Ovary (tissue), 9 donors: ENCODE results near the gene DROSHA. TPM values are rescaled to one million over a fixed set of nuclear protein-coding genes. Genes with fewer than 3 reads are reported as not detected.

ENCODE experiments used
- DNase-seq, 5 donors: peaks; one replicate each; pipeline ENCODE4 v3.0.0-alpha.2; 2019 to 2020
- H3K27ac ChIP-seq, 2 donors: fragments of 200-600 bp; one replicate each; pipeline versions ENCODE4 v1.5.1 to v1.8.0; 2019 to 2022
- H3K27me3 ChIP-seq: fragments of 200-600 bp; one replicate; pipeline ENCODE4 v1.8.0; 2022
- H3K36me3 ChIP-seq: fragments of 200-600 bp; sonication (generic); one replicate; pipeline ENCODE4 v1.5.1; 2019
- H3K4me1 ChIP-seq: one replicate; pipeline ENCODE4 v1.8.1; 2013; ENCODE audit warnings: mild to moderate bottlenecking, moderate library complexity; ENCODE audit not compliant: insufficient read depth
- H3K4me3 ChIP-seq: fragments of 200-600 bp; sonication (generic); one replicate; pipeline ENCODE4 v1.5.1; 2017
- H3K9me3 ChIP-seq, 2 donors: fragments of 200-600 bp in 1 of 2; sonication (generic) in 1 of 2; one replicate each; pipeline versions ENCODE4 v1.5.1 to v1.8.1; 2013 to 2019; ENCODE audit warnings: mild to moderate bottlenecking in 1 of 2, moderate library complexity in 1 of 2
- CTCF ChIP-seq, 3 donors: fragments of 450-650 bp in 2 of 3; fragments of 200-600 bp in 1 of 3; IDR thresholded peaks; one replicate each; pipeline versions ENCODE4 v1.5.1 to v1.8.0; 2016 to 2022; ENCODE audit warnings: antibody characterized with exemption in 3 of 3, mild to moderate bottlenecking in 1 of 3
- EP300 ChIP-seq: sonication (generic); formaldehyde crosslinking; IDR thresholded peaks from one replicate; pipeline ENCODE4 v1.6.1; 2017; ENCODE audit warnings: antibody characterized with exemption
- POLR2A ChIP-seq: fragments of 450-650 bp; IDR thresholded peaks from one replicate; pipeline ENCODE4 v1.6.1; 2017; ENCODE audit warnings: antibody characterized with exemption, mild to moderate bottlenecking, moderate library complexity
- WGBS, 3 donors: extraction: QIAGEN DNeasy Blood & Tissue Kit in 1 of 3; methylation state at CpG; one replicate each; pipeline versions ENCODE4 v1.1.5 to v1.1.7; 2013 to 2017; 5-methylcytosine and 5-hydroxymethylcytosine counted together
- intact Hi-C, 4 donors: fragments of 100-400 bp; cut with DNase I; formaldehyde crosslinking; loops; one replicate each; pipeline versions ENCODE4 v1.11.0 to v1.15.1; 2022 to 2023
- polyA plus RNA-seq, 2 donors: library from polyadenylated mRNA; stranded (reverse); fragments of 200-250 nt in 1 of 2; fragments of 350-450 nt in 1 of 2; fragmentation: Illumina TruSeq in 1 of 2; extraction: RNeasy Lipid Tissue Mini Kit (QIAGEN cat#74804) in 1 of 2; gene quantifications; one replicate each; pipeline ENCODE4 v1.2.3, GENCODE V29; 2013 to 2014
- total RNA-seq, 7 donors: library from RNA; depleted of rRNA in 2 of 7; stranded (reverse); fragments of >200 nt in 2 of 7; fragmentation: NEBNext Ultra II Directional in 3 of 7; extraction: Animal tissue kit (Norgen Biotek cat#: 25700) in 3 of 7; gene quantifications; one replicate each; pipeline versions ENCODE4 v1.1.0 to v1.2.4, GENCODE V29; 2016 to 2023
- donor health status: DM: no; HTN: no; CAD: no; lungs with moderate emphysema.
- donor health status: DM: no; HTN: no; CAD: no.
- donor health status: Bipolar disorder and iron deficiency.
- donor health status: DM: yes; HTN: yes; CAD: no.
- donor health status: DM: no; HTN: no; CAD: no.
- donor health status: DM: yes; HTN: yes; CAD: no.

The DROSHA gene
- total and polyA plus RNA-seq, 9 donors: 30.5 to 75.7 (median 50.3) TPM

GRCh38 chr5:31470608-31471007 lies 61.3 kb downstream of the DROSHA start:
- H3K27ac ChIP-seq: no peak overlapping the region
- peak in 2 of 5 donors; percentile 30 to 44 for DNase-seq
- H3K27me3 ChIP-seq: no peaks in the 10 kb centered on the region
- H3K4me3 ChIP-seq: no peak overlapping the region
- no peak for TF ChIP-seq EP300
- TF ChIP-seq CTCF (IDR thresholded peaks at IDR 0.05): no peak
- TF ChIP-seq POLR2A: no peak
- intact Hi-C loops: no loop called here
- no peaks in the 10 kb centered on the region for H3K4me1 ChIP-seq
- no peaks in the 10 kb centered on the region for H3K9me3 ChIP-seq
- WGBS, 3 donors: 23 to 41% (median 28%) methylated on average over 5 of the region's 5 CpGs
- no peaks in the 10 kb centered on the region for H3K36me3 ChIP-seq

DNA sequence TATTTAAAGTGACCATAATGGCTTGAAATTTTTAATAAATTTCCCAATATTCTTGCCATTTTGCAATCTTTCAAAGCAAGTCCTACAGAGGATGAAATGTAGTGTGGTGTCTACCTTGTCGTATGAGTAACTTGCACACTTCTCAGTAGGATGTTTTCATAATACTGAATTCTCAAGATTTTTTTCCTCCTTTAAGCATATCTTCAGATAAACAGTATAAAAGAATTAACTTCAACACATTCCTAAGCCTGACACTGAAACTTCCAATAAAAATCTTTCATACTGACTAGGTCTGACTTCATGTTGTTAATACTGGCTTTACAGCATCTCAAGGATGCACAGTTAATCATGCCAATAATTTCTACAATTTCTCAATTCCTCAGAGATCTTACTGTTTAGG lies 62.0 kb downstream of the DROSHA start:
- H3K4me3 ChIP-seq: no peak overlapping the region
- intact Hi-C loops: no loop called here
- H3K27ac ChIP-seq: no peak overlapping the region
- no peak for DNase-seq
- TF ChIP-seq POLR2A (no peak), EP300 (no peak), CTCF (IDR thresholded peaks at IDR 0.05) (no peak)
- H3K27me3 ChIP-seq: no peaks in the 10 kb centered on the region
- H3K9me3 ChIP-seq: no peaks in the 10 kb centered on the region
- no peaks in the 10 kb centered on the region for H3K36me3 ChIP-seq
- no peaks in the 10 kb centered on the region for H3K4me1 ChIP-seq
- WGBS, 3 donors: 12 to 46% (median 18%) methylated on average over 1 of the region's 1 CpG

DNA sequence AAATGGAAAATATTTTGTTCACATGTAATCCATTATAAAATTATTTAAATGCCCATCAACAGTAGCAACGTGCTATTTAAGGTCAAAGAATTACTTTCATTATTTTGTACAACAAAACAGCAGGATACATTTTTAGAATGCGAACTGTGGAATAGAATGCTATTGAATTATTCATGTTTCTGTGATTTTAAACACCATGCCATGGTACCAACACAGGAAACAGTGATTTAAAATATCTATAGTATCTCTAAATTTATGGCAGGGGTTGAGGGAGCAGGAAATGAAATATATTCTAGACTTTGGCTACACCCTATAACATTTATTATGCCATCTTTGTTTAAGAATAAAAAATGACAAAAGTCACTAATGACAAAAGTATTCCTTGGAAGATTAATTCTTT lies 62.4 kb downstream of the DROSHA start:
- no peak overlapping the region for H3K27ac ChIP-seq
- intact Hi-C loops: no loop called here
- 86 to 90% (median 88%) methylated on average over 2 of the region's 2 CpGs for WGBS, 3 donors
- H3K36me3 ChIP-seq: no peaks in the 10 kb centered on the region
- no peaks in the 10 kb centered on the region for H3K9me3 ChIP-seq
- no peak overlapping the region for H3K4me3 ChIP-seq
- H3K27me3 ChIP-seq: no peaks in the 10 kb centered on the region
- no peak for DNase-seq
- TF ChIP-seq POLR2A (no peak), EP300 (no peak), CTCF (IDR thresholded peaks at IDR 0.05) (no peak)
- no peaks in the 10 kb centered on the region for H3K4me1 ChIP-seq

- Histone ChIP-seq H3K36me3 (no peaks in the 10 kb centered on the region), H3K4me3 (no peak overlapping the region), H3K9me3 (no peaks in the 10 kb centered on the region), H3K4me1 (no peaks in the 10 kb centered on the region), H3K27ac (no peak overlapping the region), H3K27me3 (no peaks in the 10 kb centered on the region)
- 66 to 100% (median 72%) methylated on average over 1 of the region's 1 CpG for WGBS, 3 donors
- TF ChIP-seq POLR2A: no peak
- TF ChIP-seq CTCF (IDR thresholded peaks at IDR 0.05): no peak
- no peak for TF ChIP-seq EP300
- no peak for DNase-seq
- intact Hi-C loops: no loop called here
Measured at GRCh38 chr5:31465291-31465690, 66.6 kb downstream of the DROSHA start.

DNA sequence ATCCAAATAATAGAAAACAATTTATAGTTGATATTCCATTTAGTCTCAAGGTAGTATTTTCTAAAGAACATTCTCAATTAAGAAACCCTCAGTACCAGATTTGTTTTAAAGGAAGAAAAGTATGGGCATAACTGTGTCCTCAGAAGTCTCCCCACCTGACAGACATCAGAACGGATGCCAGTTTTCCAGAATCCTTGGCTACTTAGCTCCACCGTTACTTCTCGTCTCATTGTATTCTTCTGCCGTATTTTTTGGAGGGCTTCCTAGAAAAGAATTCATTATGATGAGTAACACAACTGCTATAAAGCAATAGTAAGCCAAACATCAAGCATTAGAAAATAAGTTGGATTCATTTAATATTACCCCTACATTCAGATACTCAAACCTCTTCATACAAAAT lies 67.8 kb downstream of the DROSHA start:
- Histone ChIP-seq H3K27ac (no peak overlapping the region), H3K36me3 (no peaks in the 10 kb centered on the region), H3K27me3 (no peaks in the 10 kb centered on the region), H3K9me3 (no peaks in the 10 kb centered on the region), H3K4me1 (no peaks in the 10 kb centered on the region), H3K4me3 (no peak overlapping the region)
- intact Hi-C loops: no loop called here
- DNase-seq: no peak
- TF ChIP-seq POLR2A: no peak
- TF ChIP-seq EP300: no peak
- TF ChIP-seq CTCF (IDR thresholded peaks at IDR 0.05): no peak
- 77 to 91% (median 85%) methylated on average over 4 of the region's 4 CpGs for WGBS, 3 donors
